WERI-Rb-1 (cell line): ENCODE results near the gene HSP90AA1.
"Not testable (repeated sequence)": the region's sequence is repeated elsewhere in the genome, so short reads cannot be mapped to it uniquely, and the experiment has no call there.

Experiments
- DNase-seq: peaks from one replicate; pipeline ENCODE4 v3.0.0-alpha.2; 2020
- H3K27ac ChIP-seq: fragments of 250-450 bp; sonication (Bioruptor Pico); 2 replicates; pipeline ENCODE4 v1.5.1; 2020; ENCODE audit warnings: mild to moderate bottlenecking, moderate library complexity
- H3K27me3 ChIP-seq: fragments of 250-450 bp; sonication (Bioruptor Pico); 2 replicates; pipeline ENCODE4 v1.5.1; 2021; ENCODE audit warnings: mild to moderate bottlenecking, low read depth, moderate library complexity; ENCODE audit not compliant: insufficient read depth, severe bottlenecking
- H3K36me3 ChIP-seq: fragments of 250-450 bp; sonication (Bioruptor Pico); 2 replicates; pipeline ENCODE4 v1.5.1; 2020; ENCODE audit warnings: mild to moderate bottlenecking, moderate library complexity
- H3K4me3 ChIP-seq: 2 replicates; pipeline ENCODE4 v1.5.1; 2011; ENCODE audit warnings: low read depth, mild to moderate bottlenecking, control low read depth, low read length
- H3K9me3 ChIP-seq: fragments of 250-450 bp; sonication (Bioruptor Pico); 2 replicates; pipeline ENCODE4 v1.5.1; 2021; ENCODE audit warnings: mild to moderate bottlenecking, moderate library complexity; ENCODE audit not compliant: severe bottlenecking
- CTCF ChIP-seq: IDR thresholded peaks from 2 replicates; pipeline ENCODE4 v1.5.1; 2011; ENCODE audit warnings: low read depth, mild to moderate bottlenecking, control low read depth, inconsistent platforms, low read length

Gene HSP90AA1

DNA sequence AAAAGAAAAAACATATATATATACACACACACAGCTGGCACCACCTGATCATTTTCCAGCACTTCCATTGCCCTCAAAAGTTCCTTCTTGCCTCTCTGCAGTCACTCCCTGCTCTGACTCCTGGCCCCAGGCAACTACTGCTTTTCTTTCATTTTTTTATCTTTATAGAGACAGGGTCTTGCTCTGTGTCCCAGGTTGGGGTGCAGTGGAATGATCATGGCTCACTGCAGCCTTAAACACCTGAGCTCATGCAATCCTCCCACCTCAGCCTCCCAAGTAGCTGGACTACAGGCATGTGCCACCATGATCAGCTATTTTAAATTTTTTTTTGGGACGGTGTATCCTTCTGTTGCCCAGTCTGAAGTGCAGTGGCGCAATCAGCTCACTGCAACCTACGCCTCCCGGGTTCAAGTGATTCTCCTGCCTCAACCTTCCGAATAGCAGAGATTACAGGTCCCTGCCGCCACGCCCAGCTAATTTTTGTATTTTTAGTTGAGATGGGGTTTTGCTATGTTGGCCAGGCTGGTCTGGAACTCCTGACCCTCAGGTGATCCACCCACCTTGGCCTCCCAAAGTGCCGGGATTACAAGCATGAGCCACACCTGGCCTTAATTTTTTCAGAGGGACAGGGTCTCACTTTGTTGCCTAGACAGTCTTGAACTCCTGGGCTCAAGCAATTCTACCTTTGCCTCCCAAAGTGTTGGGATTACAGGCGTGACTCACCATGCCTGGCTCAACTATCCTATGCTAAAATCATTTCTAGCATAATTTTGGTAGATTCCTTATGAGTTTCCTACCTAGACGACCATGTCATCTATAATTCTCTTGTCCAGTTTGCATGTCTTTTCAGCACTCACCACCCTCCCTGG lies 7.8 kb downstream of the HSP90AA1 start:
- no peak for TF ChIP-seq CTCF
- H3K9me3 ChIP-seq, result no peaks in the 10 kb centered on the region
- peaks cover 61% of the 10 kb centered on the region for H3K36me3 ChIP-seq
- H3K4me3 ChIP-seq, result no peak overlapping the region
- no peak for DNase-seq
- no peak overlapping the region for H3K27ac ChIP-seq
- no peaks in the 10 kb centered on the region for H3K27me3 ChIP-seq

GRCh38 chr14:102078361-102078791 lies 8.5 kb downstream of the HSP90AA1 start:
- not testable (repeated sequence) for H3K4me3 ChIP-seq, H3K9me3 ChIP-seq, H3K27me3 ChIP-seq, DNase-seq, H3K27ac ChIP-seq
- H3K36me3 ChIP-seq, result peaks cover 54% of the 10 kb centered on the region

- TF ChIP-seq CTCF, result no peak
- H3K27ac ChIP-seq, result no peak overlapping the region
- peaks cover 44% of the 10 kb centered on the region for H3K36me3 ChIP-seq
- no peaks in the 10 kb centered on the region for H3K9me3 ChIP-seq
- H3K27me3 ChIP-seq, result no peaks in the 10 kb centered on the region
- no peak for DNase-seq
- no peak overlapping the region for H3K4me3 ChIP-seq
Observed at GRCh38 chr14:102077382-102077709, 9.5 kb downstream of the HSP90AA1 start.

DNA sequence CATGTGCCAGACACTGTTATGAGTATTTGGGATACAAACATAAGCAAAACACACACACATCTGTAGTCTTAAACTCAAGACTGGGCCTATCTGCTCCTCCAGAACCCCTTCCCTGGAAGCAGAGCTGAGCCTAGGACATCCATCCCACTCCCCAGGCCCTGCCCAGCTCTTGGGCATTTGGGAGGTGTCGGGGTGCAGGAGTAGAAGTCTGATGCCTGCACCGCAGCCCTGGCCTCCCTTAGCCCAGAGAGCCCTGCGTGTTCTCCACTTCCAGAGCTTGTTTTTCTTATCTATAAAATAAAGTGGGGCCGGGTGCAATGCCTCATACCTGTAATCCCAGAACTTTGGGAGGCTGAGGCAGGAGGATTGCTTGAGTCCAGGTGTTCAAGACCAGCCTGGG lies 11.7 kb downstream of the HSP90AA1 start:
- Histone ChIP-seq H3K9me3 (no peaks in the 10 kb centered on the region), H3K27me3 (no peaks in the 10 kb centered on the region), H3K27ac (no peak overlapping the region), H3K36me3 (peaks cover 24% of the 10 kb centered on the region), H3K4me3 (no peak overlapping the region)
- TF ChIP-seq CTCF, result no peak
- DNase-seq, result no peak

DNA sequence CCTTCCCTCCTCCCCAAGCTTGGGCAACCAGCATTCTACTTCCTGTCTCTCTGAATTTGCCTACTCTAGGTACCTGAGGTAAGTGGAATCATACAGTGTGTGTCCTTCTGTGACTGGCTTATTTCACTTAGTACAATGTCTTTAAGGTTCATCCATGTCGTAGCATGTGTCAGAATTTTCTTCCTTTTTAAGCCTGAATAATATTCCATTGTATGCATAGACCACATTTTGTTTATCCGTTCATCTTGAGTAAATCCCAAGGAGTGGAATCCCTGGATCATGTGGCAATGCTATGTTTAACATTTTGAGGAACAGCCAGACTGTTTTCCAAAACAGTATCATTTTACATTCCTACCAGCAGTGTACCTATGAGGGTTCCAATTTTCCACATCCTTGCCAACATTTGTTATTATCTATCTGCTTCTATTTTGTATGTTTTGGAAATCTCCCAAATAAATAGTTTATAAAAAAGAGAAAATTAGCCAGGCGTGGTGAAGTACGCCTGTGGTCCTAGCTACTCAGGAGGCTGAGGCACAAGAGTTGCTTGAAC lies 12.4 kb downstream of the HSP90AA1 start:
- peaks cover 17% of the 10 kb centered on the region for H3K36me3 ChIP-seq
- H3K9me3 ChIP-seq, result no peaks in the 10 kb centered on the region
- DNase-seq, result no peak
- H3K4me3 ChIP-seq, result no peak overlapping the region
- no peaks in the 10 kb centered on the region for H3K27me3 ChIP-seq
- no peak overlapping the region for H3K27ac ChIP-seq
- no peak for TF ChIP-seq CTCF

- no peak for DNase-seq
Observed at GRCh38 chr14:102071283-102071998, 15.4 kb downstream of the HSP90AA1 start.

More at GRCh38 chr14:102071283-102071998, 15.4 kb downstream of the HSP90AA1 start:
- TF ChIP-seq CTCF, result no peak
- Histone ChIP-seq H3K9me3 (no peaks in the 10 kb centered on the region), H3K4me3 (no peak overlapping the region), H3K27ac (no peak overlapping the region), H3K36me3 (no peaks in the 10 kb centered on the region), H3K27me3 (no peaks in the 10 kb centered on the region)
